ENCODE results near the gene PRLR.
"Not testable (repeated sequence)": the region's sequence is repeated elsewhere in the genome, so short reads cannot be mapped to it uniquely, and the experiment has no call there.

The PRLR gene

GRCh38 chr5:35066260-35066795 is 164.0 kb downstream of the PRLR start:
- no peak for DNase-seq

- no peak for DNase-seq
Measured at GRCh38 chr5:35063414-35063813, 166.9 kb downstream of the PRLR start.

GRCh38 chr5:35061211-35061770 is 169.0 kb downstream of the PRLR start:
- no peak for DNase-seq

DNA sequence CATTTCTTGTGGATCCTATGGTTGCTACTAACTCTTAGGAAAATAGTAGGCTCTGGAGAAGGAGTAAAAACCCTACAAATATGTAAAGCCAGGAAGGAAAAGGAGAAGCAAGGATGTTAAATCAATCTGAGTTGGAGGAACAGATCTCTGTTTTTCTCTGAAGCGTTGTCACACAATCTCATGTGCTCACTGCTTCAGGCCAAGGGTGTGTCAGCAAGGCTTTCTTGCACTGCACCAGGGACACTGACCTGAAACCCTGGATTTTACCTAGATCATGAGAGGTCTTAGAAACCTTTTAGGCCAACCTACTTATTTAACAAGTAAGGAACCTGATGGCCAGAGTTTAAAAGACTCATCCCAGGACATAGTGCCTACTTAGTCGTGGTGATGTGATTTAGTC is 170.1 kb downstream of the PRLR start:
- DNase-seq, result no peak

DNA sequence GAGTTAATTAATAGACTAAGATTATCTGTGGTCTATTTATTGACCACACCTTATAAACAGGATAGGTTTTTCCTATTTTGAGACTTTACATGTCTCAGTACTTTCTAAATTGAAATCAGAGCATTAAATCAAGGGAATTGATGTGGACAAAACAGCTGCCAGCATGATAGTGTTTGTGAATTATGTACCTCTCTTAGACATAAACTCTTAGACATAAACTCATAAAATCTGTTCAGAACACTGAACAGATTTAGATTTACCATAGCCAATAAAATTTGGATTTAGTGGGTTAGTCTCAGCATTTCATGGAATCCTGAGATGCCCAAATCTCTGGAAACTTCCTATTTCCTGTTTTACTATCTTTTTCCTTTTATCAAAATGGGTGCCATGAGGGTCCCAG is 171.0 kb downstream of the PRLR start:
- DNase-seq, result no peak

DNA sequence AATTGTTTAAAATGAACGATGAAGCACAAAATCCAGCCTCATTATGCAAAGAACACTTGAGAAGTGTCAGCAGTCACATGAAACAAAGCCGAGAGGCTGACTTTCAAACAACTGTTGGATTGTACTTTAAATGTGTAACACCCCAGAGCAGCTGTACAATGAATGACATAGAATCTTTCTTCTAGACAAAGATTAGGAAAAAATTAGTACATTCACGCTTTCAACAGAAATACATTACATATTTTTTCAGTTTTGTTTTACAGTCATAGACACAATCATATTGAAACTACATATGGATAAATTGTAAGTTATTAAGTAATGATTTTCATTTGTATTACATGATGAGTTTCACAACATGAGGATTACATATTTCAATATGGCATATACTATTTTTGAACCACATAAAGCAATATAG is 171.9 kb downstream of the PRLR start:
- DNase-seq, result no peak

DNA sequence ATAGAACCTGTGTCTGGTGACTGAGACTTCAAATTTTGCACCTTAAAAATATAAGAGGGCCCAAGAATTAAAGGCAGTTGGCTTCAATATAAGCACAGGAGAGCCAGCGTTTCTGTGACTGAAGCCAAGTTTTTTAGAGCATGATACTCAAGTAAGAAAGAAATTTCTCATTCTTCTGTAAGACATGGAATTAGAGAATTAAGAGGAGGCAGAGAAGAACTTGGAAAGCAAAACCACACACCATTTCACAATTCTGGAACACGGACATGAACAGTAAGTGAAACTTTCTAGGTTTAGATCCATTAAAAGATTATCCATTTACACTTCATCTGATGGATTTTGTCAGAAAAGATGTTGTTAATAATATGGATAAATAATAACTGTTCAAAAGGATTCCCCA is 173.6 kb downstream of the PRLR start:
- DNase-seq, result no peak

DNA sequence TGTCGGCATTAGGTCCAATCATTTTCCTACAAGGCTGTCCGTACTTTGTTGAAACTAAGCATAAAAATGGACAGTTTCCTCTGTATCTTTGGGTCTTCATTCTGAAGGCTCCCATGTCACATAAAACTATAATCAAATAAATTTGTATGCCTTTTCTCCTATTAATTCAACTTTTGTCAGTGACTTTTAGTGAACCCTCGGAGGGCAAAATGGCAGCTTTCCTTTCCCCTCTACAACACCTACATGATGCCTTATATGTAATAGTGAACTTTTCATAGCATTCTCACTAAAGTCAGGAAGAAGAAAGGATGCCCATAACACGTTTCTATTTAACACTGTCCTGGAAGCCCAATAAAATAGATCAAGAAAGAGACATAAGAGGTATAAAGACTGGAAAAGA is 177.4 kb downstream of the PRLR start:
- DNase-seq, result no peak

GRCh38 chr5:35050541-35051126 is 179.7 kb downstream of the PRLR start:
- DNase-seq, result no peak

DNA sequence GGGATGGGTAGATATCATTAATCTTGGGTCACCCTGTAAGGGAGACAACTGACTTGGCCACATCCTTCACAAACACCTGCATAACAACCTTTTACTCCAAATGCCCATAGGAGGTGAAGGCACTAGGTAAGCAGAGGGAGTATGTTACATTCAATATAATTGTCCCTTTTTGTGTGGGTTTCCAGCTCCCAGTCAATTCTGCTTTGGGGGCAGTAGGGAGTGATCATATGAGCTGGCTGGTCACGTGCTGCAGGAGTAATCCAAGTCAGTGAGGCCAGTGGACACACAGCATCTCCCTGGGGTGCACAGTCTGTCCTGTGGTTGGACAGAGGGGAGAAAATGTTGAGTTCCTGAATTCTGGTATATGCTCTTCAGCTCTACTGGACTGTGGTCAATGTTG is 181.4 kb downstream of the PRLR start:
- no peak for DNase-seq

DNA sequence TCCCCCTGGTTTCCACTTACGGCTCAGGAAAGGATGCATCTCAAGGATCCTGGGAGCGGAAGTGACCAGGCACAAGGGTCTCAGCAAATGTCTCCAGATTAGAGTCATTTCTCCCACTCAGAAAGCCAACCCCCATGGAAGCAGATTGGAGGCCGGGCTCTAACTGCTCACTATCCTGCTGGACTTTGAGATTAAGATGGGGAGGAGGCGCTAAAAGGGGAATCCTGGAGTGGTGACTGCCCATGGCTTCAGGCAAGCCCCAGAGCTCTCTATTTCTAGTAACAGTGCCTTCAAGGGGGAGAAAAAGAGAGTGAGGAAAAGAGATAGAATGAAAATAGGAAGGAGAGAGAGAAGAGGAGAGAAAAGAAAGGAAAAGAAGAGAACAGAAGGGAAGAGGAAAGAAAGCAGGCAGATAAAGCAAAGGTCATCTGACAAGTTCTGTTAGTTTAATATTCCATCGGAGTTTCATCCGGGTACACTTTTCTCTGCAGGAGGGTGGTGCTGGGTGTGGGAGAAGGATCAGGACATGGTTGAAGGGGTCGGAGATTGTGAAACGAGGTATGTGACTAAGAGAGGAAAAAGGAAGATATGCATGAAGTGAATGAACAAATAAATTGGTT is 182.4 kb downstream of the PRLR start, which contains the start of gene AGXT2:
AGXT2 (minus strand) TSS at position 165 of the 620 bp plus-strand sequence; CDS start at position 108, 57 bp downstream.
- DNase-seq, result no peak

- DNase-seq, result no peak
Measured at GRCh38 chr5:35046774-35047173, 183.5 kb downstream of the PRLR start.

DNA sequence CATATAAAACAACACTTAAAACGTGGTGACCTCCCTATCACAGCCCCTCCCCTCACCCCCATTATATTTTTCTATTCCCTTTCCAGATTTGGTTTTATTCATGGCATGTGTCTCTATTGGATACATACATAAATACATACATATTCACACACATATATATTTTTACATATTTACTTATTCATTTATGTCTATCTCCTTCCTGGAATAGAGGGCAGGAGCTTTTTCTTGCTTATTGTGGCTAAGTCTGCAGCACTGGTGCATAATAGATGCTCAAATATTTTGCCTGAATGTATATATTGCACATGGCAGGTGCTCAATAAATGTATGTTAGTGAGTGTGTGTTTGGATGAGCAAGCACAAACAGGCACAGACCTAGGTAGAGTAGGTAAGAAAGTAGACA is 185.0 kb downstream of the PRLR start:
- DNase-seq, result no peak

- DNase-seq, result no peak
Measured at GRCh38 chr5:35044649-35045048, 185.6 kb downstream of the PRLR start.

- DNase-seq, result no peak
Measured at GRCh38 chr5:35042781-35043180, 187.5 kb downstream of the PRLR start.

GRCh38 chr5:35041261-35041660 is 189.0 kb downstream of the PRLR start:
- no peak for DNase-seq

DNA sequence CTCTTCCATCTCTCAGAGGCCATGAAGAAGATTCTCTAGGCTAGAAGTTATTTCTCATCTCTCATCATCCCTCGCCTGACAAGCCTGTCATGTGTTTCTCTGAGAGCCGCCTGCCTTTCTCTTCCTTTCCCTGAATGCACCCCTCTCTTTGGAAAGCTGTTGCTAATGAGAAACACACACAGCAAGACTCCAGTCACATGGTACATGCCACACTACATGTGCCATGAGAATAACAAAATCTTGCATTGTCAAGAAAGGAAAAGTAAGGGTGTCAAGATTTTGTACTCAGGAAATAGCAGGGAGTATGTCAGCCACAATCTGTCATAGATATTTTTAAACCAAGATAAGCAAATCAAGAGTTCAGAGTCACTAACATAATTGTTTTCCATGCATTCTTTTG is 191.4 kb downstream of the PRLR start:
- DNase-seq, result no peak

DNA sequence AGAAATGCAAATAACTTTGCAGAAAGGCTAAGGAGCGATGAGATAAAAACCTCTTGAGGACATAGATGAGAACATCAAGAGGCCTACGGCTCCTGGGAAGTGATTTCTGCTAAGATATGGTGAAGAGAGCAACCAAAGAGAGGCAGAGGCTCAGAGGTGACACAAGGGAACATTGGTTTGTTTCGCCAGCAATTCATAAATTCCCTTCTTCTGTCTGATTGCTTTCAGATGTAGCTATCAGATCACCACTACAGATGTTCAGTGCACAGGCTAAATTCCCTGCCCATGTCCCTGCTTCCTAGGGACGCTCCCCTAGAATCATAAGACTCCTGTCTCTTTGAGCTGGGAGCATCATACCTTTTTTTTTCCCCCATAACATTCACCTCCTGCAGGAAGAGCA is 193.8 kb downstream of the PRLR start:
- DNase-seq, result no peak

GRCh38 chr5:35035929-35036328 is 194.4 kb downstream of the PRLR start:
- DNase-seq, result not testable (repeated sequence)

DNA sequence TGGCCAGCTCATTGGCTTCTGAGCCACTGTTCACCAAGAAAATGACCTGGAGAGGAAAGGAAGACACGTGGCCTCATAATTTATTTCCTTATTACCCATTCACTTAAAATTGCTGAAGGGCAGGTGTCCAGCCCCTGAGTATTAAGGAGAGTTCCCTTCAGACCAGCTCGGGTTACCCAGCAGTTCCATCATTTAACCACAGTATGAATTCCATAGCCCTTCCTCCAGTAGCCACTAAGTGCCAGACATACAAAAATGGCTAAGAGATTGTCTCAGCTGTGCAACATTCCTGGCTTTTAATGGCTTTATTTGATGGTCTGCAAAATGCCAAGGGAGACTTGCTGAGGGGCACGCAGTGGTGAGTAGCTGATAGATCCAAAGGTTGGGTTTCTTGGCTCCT is 195.0 kb downstream of the PRLR start:
- DNase-seq, result no peak

DNA sequence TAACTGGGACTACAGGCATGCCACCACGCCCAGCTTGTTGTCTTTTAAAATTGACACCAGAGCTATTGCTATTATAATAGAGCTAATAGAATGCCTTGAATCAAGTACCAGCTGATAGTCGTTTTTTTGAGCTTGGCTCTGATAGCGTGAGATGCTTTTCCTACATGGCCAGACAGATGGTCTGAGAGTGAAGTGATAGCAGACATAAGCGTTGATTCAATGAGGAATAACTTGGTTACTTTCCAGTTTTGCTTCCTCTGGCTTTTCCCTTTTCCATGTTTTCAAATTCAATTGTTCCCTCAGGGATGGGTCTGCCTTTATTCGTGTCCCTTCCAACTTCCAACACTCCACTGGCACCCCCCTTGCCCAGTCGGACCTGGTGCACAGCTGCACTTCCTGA is 197.9 kb downstream of the PRLR start:
- no peak for DNase-seq

DNA sequence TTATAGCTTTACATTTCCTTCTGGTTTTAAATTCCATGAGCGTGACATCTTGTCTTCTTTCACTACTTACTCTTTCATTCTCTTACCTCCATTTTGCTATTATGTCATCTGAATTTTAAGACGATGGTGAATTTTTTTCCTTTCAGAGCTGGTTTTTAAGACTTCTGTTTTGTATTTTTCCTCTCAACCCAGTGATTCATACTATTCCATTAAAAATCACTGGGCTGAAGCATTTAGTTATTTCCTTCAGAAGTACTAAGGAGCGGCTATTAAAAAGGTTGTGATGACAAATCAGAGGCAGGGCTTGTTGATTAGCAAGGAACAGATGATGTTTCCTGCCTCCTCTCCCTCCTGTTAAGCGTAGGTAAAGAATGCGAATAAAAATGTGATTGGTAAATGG is 199.0 kb downstream of the PRLR start:
- DNase-seq, result no peak

DNA sequence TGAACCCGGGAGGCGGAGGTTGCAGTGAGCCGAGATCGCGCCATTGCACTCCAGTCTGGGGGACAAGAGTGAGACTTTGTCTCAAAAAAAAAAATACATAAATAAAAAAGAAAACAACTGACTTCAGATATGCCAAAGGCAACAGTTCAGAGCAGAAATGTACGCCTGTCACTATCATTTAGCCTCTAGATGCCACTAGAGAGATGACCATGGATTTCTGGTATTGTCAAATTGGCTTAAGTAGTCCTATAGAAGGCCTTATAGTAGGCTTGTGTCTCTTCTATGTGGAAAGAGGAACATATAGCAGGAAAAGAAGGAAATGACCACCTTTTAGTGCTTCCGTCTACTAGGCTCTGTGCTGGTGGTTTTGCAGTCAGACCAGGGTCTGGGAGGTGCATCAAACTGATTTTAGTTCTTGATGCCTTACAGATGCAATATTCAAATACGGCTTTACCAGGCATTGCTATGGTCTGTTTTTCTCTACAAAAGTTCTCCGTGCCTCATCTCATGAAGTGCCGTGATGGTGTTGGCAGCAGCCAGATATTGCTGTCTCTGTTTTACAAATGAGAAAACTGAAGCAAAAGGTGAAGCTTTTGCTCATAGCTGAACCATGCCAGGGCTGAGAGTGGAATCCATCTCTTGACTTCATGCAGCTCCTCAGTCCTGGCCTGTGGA is 199.7 kb downstream of the PRLR start:
- DNase-seq, result no peak

GRCh38 chr5:35029333-35029732 is 201.0 kb downstream of the PRLR start:
- DNase-seq, result no peak

Data from SHP77 treated with DMSO at 0.1 percent for 48 hours (cell line).